K562 (cell line): ENCODE measurements around the gene WDPCP. TPM values are rescaled to one million over a fixed set of nuclear protein-coding genes. Genes with fewer than 3 reads are reported as not detected.

Experiments
- ATAC-seq: fragments of 200-7000 bp; cut with Tn5 transposase; 3 replicates; pipeline ENCODE4 v1.9.1; 2020; ENCODE audit warnings: moderate library complexity
- BruUV-seq: library from RNA; stranded (reverse); fragments of 400-500 nt; replicated peaks from 2 replicates; lab custom pipeline; 2021; lab: Mats Ljungman, UMichigan
- CTCF ChIA-PET: fragments of 300-600 bp; formaldehyde crosslinking; extraction: SDS; loops from one replicate; lab custom pipeline; 2021; ENCODE audit warnings: low intra/inter-chr PET ratio; lab: Yijun Ruan, JAX
- POLR2A ChIA-PET: fragments of 300-600, 350-650 bp; sonication (Branson Sonifier 250); formaldehyde crosslinking; extraction: SDS; loops from one replicate; lab custom pipeline; 2021; ENCODE audit warnings: antibody characterized with exemption, inconsistent platforms; lab: Yijun Ruan, JAX
- DNase-seq, 4 experiments: peaks; one replicate each; pipeline versions ENCODE4 v3.0.0 to v3.0.0-alpha.2; 2011 to 2018; ENCODE audit warnings: low spot score in 3 of 4, mixed read lengths in 3 of 4; ENCODE audit errors: extremely low read depth in 1 of 4
- FAIRE-seq: peaks from 2 replicates; lab custom pipeline; 2011; peaks lifted over from hg19 to GRCh38; lab: Jason Lieb, UNC
- H2AFZ ChIP-seq: 2 replicates; pipeline ENCODE4 v1.6.0; 2011; ENCODE audit warnings: low read depth, low read length, control low read depth, inconsistent platforms
- H3K27ac ChIP-seq: fragments of 200-600 bp; 3 replicates; pipeline ENCODE4 v1.8.0; 2011; ENCODE audit warnings: low read depth, mild to moderate bottlenecking, control low read depth, inconsistent platforms, low read length, moderate library complexity, mixed read lengths; ENCODE audit errors: extremely low read depth
- H3K27me3 ChIP-seq, 2 experiments: fragments of 300-600 bp in 1 of 2; 2 replicates in 1 of 2; 3 replicates in 1 of 2; pipeline versions ENCODE4 v1.6.0 to v1.8.0; 2011; ENCODE audit warnings: inconsistent platforms in 2 of 2, low read length in 2 of 2, mild to moderate bottlenecking in 1 of 2, mixed read lengths in 1 of 2, moderate library complexity in 1 of 2; ENCODE audit not compliant: control insufficient read depth in 2 of 2, insufficient read depth in 2 of 2
- H3K36me3 ChIP-seq: fragments of 300-600 bp; 3 replicates; pipeline ENCODE4 v1.8.0; 2011; ENCODE audit warnings: mild to moderate bottlenecking, low read length, inconsistent platforms; ENCODE audit not compliant: control insufficient read depth, insufficient read depth
- H3K4me1 ChIP-seq, 2 experiments: fragments of 200-600 bp in 1 of 2; replicated peaks in 1 of 2; 2 replicates in 1 of 2; 3 replicates in 1 of 2; pipeline versions ENCODE4 v1.5.1 to v1.8.0; 2011; ENCODE audit warnings: inconsistent platforms in 2 of 2, low read length in 2 of 2, mild to moderate bottlenecking in 1 of 2, mixed read lengths in 1 of 2, moderate library complexity in 1 of 2; ENCODE audit not compliant: control insufficient read depth in 2 of 2, insufficient read depth in 2 of 2
- H3K4me2 ChIP-seq: 2 replicates; pipeline ENCODE4 v1.6.1; 2011; ENCODE audit warnings: low read length, control low read depth, inconsistent platforms, mixed read lengths; ENCODE audit not compliant: insufficient read depth
- H3K4me3 ChIP-seq: fragments of 200-600 bp; sonication (generic), shearing (Covaris generic); 2 replicates; pipeline ENCODE4 v1.5.1; 2016; ENCODE audit warnings: control low read depth, inconsistent platforms
- H3K79me2 ChIP-seq: fragments of 200-600 bp; 3 replicates; pipeline ENCODE4 v1.8.0; 2011; ENCODE audit warnings: low read length, inconsistent platforms; ENCODE audit not compliant: control insufficient read depth, insufficient read depth
- H3K9ac ChIP-seq, 2 experiments: 2 replicates each; pipeline versions ENCODE4 v1.6.0 to v1.6.1; 2011; ENCODE audit warnings: low read depth in 2 of 2, low read length in 2 of 2, control low read depth in 1 of 2, inconsistent platforms in 1 of 2, mild to moderate bottlenecking in 1 of 2, mixed read lengths in 1 of 2; ENCODE audit not compliant: insufficient read depth in 1 of 2
- H3K9me1 ChIP-seq: one replicate; pipeline ENCODE4 v1.6.0; 2011; ENCODE audit warnings: inconsistent platforms, mild to moderate bottlenecking, low read length, moderate library complexity; ENCODE audit not compliant: control insufficient read depth, insufficient read depth
- H3K9me3 ChIP-seq: replicated peaks from 2 replicates; pipeline ENCODE4 v1.5.1; 2011; ENCODE audit warnings: low read depth, low read length, inconsistent platforms; ENCODE audit not compliant: control insufficient read depth, insufficient read depth
- H4K20me1 ChIP-seq: replicated peaks from 2 replicates; pipeline ENCODE4 v1.6.1; 2011; ENCODE audit warnings: low read length, inconsistent platforms, mixed read lengths; ENCODE audit not compliant: control insufficient read depth, insufficient read depth
- FOXM1 ChIP-seq, 2 experiments: fragments of 450-650 bp in 1 of 2; sonication (generic) in 1 of 2; formaldehyde crosslinking in 1 of 2; IDR thresholded peaks; 2 replicates each; pipeline versions ENCODE4 v1.6.1 to v1.9.0; 2017 to 2022; ENCODE audit warnings: low read depth in 2 of 2, mild to moderate bottlenecking in 2 of 2, missing genetic modification reagents in 1 of 2, moderate library complexity in 1 of 2
- KLF6 ChIP-seq: fragments of 250-450 bp; sonication (Bioruptor Pico); IDR thresholded peaks from 2 replicates; pipeline ENCODE4 v1.4.0; 2020; ENCODE audit warnings: mild to moderate bottlenecking, moderate library complexity, borderline replicate concordance
- MAFF ChIP-seq: IDR thresholded peaks from 2 replicates; pipeline ENCODE4 v1.6.1; 2012; ENCODE audit warnings: low read length, improper control_type of control experiment
- TCF3 ChIP-seq: sonication (generic); formaldehyde crosslinking; IDR thresholded peaks from 2 replicates; pipeline ENCODE4 v1.4.0; 2020; ENCODE audit warnings: mild to moderate bottlenecking, missing genetic modification reagents
- WGBS: fragments of 100-300 bp; shearing (Covaris generic); methylation state at CpG from one replicate; pipeline ENCODE4 v1.1.6; 2016; ENCODE audit warnings: low coverage, mixed read lengths; ENCODE audit not compliant: insufficient coverage; ENCODE audit errors: missing lambda C conversion rate; 5-methylcytosine and 5-hydroxymethylcytosine counted together
- in situ Hi-C: fragments of 300-500 bp; cut with MboI; formaldehyde crosslinking; loops from 4 replicates; pipeline ENCODE4 v1.15.0; 2018; ENCODE audit warnings: inconsistent platforms, mixed read lengths
- intact Hi-C: fragments of 100-400 bp; cut with micrococcal nuclease; formaldehyde crosslinking; loops from 2 replicates; pipeline ENCODE4 v1.14.2; 2022
- polyA plus RNA-seq, 8 experiments: library from polyadenylated mRNA; depleted of rRNA in 4 of 8; stranded (reverse) in 5 of 8; unstranded in 3 of 8; fragments of >200 nt; fragmentation: Nextera tagmentation in 2 of 8; fragmentation: Illumina TruSeq in 1 of 8; extraction: Ambion mirVana in 2 of 8; extraction: Trizol in 1 of 8; gene quantifications; 2 replicates each; pipeline versions ENCODE4 v1.2.1 to v1.2.3, GENCODE V29; 2011 to 2014; ENCODE audit warnings: inconsistent platforms in 1 of 8, missing spikeins in 1 of 8
- total RNA-seq, 7 experiments: library from RNA; depleted of rRNA in 6 of 7; stranded (reverse); fragments of >200 nt in 6 of 7; fragmentation: Illumina TruSeq in 2 of 7; extraction: Trizol in 2 of 7; gene quantifications; 2 replicates each; pipeline versions ENCODE4 v1.2.1 to v1.2.3, GENCODE V29; 2011 to 2021; ENCODE audit warnings: low replicate concordance in 1 of 7
- TF ChIP-seq, protein P1 (sequence below): fragments of 250-450 bp; sonication (Bioruptor Pico); IDR thresholded peaks from 2 replicates; pipeline ENCODE4 v1.5.0; 2021
- TF ChIP-seq, protein P2 (sequence below), 3 experiments: fragments of 200-800 bp in 1 of 3; fragments of 250-450 bp in 1 of 3; fragments of 450-650 bp in 1 of 3; sonication (Bioruptor Pico) in 1 of 3; sonication (Bioruptor generic) in 1 of 3; formaldehyde crosslinking in 1 of 3; IDR thresholded peaks; 2 replicates each; pipeline versions ENCODE4 v1.6.1 to v1.8.0; 2016 to 2022; ENCODE audit warnings: mild to moderate bottlenecking in 2 of 3, missing genetic modification characterization in 2 of 3, missing compliant biosample characterization in 1 of 3, moderate library complexity in 1 of 3

WDPCP gene
- total and polyA plus RNA-seq, 9 of the 15 experiments (the other 6 are each of a cell fraction or from before 2014, with no cell fraction given), result 1.4 to 6.4 (median 5.5) TPM

GRCh38 chr2:63257473-63257872 is 330.8 kb downstream of the WDPCP start:
- Histone ChIP-seq H3K9me1 (no peaks in the 10 kb centered on the region), H3K4me3 (no peak overlapping the region), H3K4me2 (no peak overlapping the region), H3K27ac (no peak overlapping the region), H4K20me1 (no peaks in the 10 kb centered on the region), H3K4me1 (no peaks in the 10 kb centered on the region), H3K27me3 (no peaks in the 10 kb centered on the region), H2AFZ (no peak overlapping the region), H3K36me3 (no peaks in the 10 kb centered on the region), H3K9ac (no peak overlapping the region), H3K9me3 (no peaks in the 10 kb centered on the region), H3K79me2 (no peaks in the 10 kb centered on the region)
- ATAC-seq (no peak), FAIRE-seq (no peak), DNase-seq (no peak)
- WGBS, result 4% methylated on average over 2 of the region's 2 CpGs
- no TSS peak for BruUV-seq
- in situ Hi-C loops, result no loop called here
- no peak for TF ChIP-seq KLF6 (CRISPR knock-in tag)
- no peak for TF ChIP-seq TCF3 (CRISPR knock-in tag)
- TF ChIP-seq, protein P1, sequence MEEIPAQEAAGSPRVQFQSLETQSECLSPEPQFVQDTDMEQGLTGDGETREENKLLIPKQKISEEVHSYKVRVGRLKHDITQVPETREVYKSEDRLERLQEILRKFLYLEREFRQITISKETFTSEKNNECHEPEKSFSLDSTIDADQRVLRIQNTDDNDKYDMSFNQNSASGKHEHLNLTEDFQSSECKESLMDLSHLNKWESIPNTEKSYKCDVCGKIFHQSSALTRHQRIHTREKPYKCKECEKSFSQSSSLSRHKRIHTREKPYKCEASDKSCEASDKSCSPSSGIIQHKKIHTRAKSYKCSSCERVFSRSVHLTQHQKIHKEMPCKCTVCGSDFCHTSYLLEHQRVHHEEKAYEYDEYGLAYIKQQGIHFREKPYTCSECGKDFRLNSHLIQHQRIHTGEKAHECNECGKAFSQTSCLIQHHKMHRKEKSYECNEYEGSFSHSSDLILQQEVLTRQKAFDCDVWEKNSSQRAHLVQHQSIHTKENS (CRISPR knock-in tag), result no peak
- TF ChIP-seq, protein P2, sequence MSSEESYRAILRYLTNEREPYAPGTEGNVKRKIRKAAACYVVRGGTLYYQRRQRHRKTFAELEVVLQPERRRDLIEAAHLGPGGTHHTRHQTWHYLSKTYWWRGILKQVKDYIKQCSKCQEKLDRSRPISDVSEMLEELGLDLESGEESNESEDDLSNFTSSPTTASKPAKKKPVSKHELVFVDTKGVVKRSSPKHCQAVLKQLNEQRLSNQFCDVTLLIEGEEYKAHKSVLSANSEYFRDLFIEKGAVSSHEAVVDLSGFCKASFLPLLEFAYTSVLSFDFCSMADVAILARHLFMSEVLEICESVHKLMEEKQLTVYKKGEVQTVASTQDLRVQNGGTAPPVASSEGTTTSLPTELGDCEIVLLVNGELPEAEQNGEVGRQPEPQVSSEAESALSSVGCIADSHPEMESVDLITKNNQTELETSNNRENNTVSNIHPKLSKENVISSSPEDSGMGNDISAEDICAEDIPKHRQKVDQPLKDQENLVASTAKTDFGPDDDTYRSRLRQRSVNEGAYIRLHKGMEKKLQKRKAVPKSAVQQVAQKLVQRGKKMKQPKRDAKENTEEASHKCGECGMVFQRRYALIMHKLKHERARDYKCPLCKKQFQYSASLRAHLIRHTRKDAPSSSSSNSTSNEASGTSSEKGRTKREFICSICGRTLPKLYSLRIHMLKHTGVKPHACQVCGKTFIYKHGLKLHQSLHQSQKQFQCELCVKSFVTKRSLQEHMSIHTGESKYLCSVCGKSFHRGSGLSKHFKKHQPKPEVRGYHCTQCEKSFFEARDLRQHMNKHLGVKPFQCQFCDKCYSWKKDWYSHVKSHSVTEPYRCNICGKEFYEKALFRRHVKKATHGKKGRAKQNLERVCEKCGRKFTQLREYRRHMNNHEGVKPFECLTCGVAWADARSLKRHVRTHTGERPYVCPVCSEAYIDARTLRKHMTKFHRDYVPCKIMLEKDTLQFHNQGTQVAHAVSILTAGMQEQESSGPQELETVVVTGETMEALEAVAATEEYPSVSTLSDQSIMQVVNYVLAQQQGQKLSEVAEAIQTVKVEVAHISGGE (CRISPR knock-in tag; IDR thresholded peaks at IDR 0.05), result no peak
- no peak for TF ChIP-seq FOXM1 (IDR thresholded peaks at IDR 0.05; ENCODE audit: low read depth)
- no peak for TF ChIP-seq FOXM1 (CRISPR knock-in tag; IDR thresholded peaks at IDR 0.05; ENCODE audit: low read depth)
- TF ChIP-seq MAFF, result no peak
- ChIA-PET POLR2A (interaction anchor here (0.5 kb wide), 1 partner anchor 152 kb away, joined by 3 read pairs; no protein-coding TSS in a partner anchor), CTCF (no interaction called here)
- intact Hi-C loops, result no loop called here
